HepG2 (cell line): ENCODE measurements around the gene NKX1-1. TPM values are rescaled to one million over a fixed set of nuclear protein-coding genes. Genes with fewer than 3 reads are reported as not detected.

Experiments
- GLI4 ChIP-seq: sonication (generic); formaldehyde crosslinking; IDR thresholded peaks from 2 replicates; pipeline ENCODE4 v1.5.1; 2020; ENCODE audit warnings: missing genetic modification reagents, mild to moderate bottlenecking, moderate library complexity, borderline replicate concordance
- IKZF1 ChIP-seq: fragments of 450-650 bp; IDR thresholded peaks from 2 replicates; pipeline ENCODE4 v1.7.1; 2016
- NBN ChIP-seq: fragments of 450-650 bp; conservative IDR thresholded peaks from 2 replicates; pipeline ENCODE4 v1.6.1; 2017
- NFATC3 ChIP-seq: sonication (generic); formaldehyde crosslinking; IDR thresholded peaks from 2 replicates; pipeline ENCODE4 v1.5.1; 2020; ENCODE audit warnings: mild to moderate bottlenecking, missing genetic modification reagents
- RARA ChIP-seq: IDR thresholded peaks from 2 replicates; pipeline ENCODE4 v1.6.1; 2016; ENCODE audit warnings: missing genetic modification reagents, missing compliant biosample characterization
- RNF2 ChIP-seq: fragments of 450-650 bp; conservative IDR thresholded peaks from 2 replicates; pipeline ENCODE4 v1.6.1; 2016; ENCODE audit warnings: low read depth
- SNAPC2 ChIP-seq: sonication (generic); formaldehyde crosslinking; IDR thresholded peaks from 2 replicates; pipeline ENCODE4 v1.8.1; 2022; ENCODE audit warnings: mild to moderate bottlenecking, missing genetic modification reagents
- TGIF2 ChIP-seq: IDR thresholded peaks from 2 replicates; pipeline ENCODE4 v1.6.1; 2016; ENCODE audit warnings: control low read depth, missing compliant biosample characterization
- UBTF ChIP-seq: sonication (generic); formaldehyde crosslinking; IDR thresholded peaks from 2 replicates; pipeline ENCODE4 v1.4.0; 2020; ENCODE audit warnings: mild to moderate bottlenecking, missing genetic modification reagents
- ZBTB7B ChIP-seq: sonication (generic); formaldehyde crosslinking; IDR thresholded peaks from 2 replicates; pipeline ENCODE4 v1.4.0; 2020; ENCODE audit warnings: missing genetic modification reagents
- ZNF382 ChIP-seq: sonication (generic); formaldehyde crosslinking; IDR thresholded peaks from 2 replicates; pipeline ENCODE4 v1.5.0; 2020; ENCODE audit warnings: missing genetic modification reagents, mild to moderate bottlenecking, borderline replicate concordance
- ZNF414 ChIP-seq: sonication (generic); formaldehyde crosslinking; IDR thresholded peaks from 2 replicates; pipeline ENCODE4 v1.5.0; 2020; ENCODE audit warnings: missing genetic modification reagents
- ZNF513 ChIP-seq: sonication (generic); formaldehyde crosslinking; conservative IDR thresholded peaks from 2 replicates; pipeline ENCODE4 v1.5.0; 2020; ENCODE audit warnings: missing genetic modification reagents
- ZNF687 ChIP-seq: sonication (generic); formaldehyde crosslinking; IDR thresholded peaks from 2 replicates; pipeline ENCODE4 v1.5.1; 2020; ENCODE audit warnings: mild to moderate bottlenecking, missing genetic modification reagents, moderate library complexity
- ZNF7 ChIP-seq: IDR thresholded peaks from 2 replicates; pipeline ENCODE4 v1.6.1; 2016; ENCODE audit warnings: missing biosample characterization, missing genetic modification reagents
- ZNF776 ChIP-seq: sonication (generic); formaldehyde crosslinking; IDR thresholded peaks from 2 replicates; pipeline ENCODE4 v1.4.0; 2020; ENCODE audit warnings: mild to moderate bottlenecking, missing genetic modification reagents
- ZSCAN21 ChIP-seq: sonication (generic); formaldehyde crosslinking; IDR thresholded peaks from 2 replicates; pipeline ENCODE4 v1.8.0; 2022; ENCODE audit warnings: mild to moderate bottlenecking, missing genetic modification reagents, moderate library complexity, borderline replicate concordance
- ZSCAN5A ChIP-seq: sonication (generic); formaldehyde crosslinking; IDR thresholded peaks from 2 replicates; pipeline ENCODE4 v1.8.0; 2022; ENCODE audit warnings: mild to moderate bottlenecking, missing genetic modification reagents, borderline replicate concordance
- polyA plus RNA-seq, 8 experiments: library from polyadenylated mRNA; depleted of rRNA in 3 of 8; stranded (reverse) in 7 of 8; unstranded in 1 of 8; fragments of >200 nt; fragmentation: Illumina TruSeq in 4 of 8; extraction: Trizol in 4 of 8; gene quantifications; 2 replicates each; pipeline versions ENCODE4 v1.2.1 to v1.2.3, GENCODE V29; 2011 to 2016; ENCODE audit warnings: low read depth in 4 of 8, missing spikeins in 1 of 8, mixed read lengths in 1 of 8; ENCODE audit not compliant: insufficient read depth in 1 of 8
- total RNA-seq, 5 experiments: library from RNA; depleted of rRNA; stranded (reverse); fragments of >200 nt; fragmentation: Illumina TruSeq; extraction: Trizol; gene quantifications; 2 replicates each; pipeline ENCODE4 v1.2.3, GENCODE V29; 2016; ENCODE audit warnings: low read depth in 1 of 5

NKX1-1 gene
- total and polyA plus RNA-seq, 2 of the 13 experiments (the other 11 are each of a cell fraction or from before 2014, with no cell fraction given) = not detected

GRCh38 chr4:1360423-1361283 is 45.6 kb downstream of the NKX1-1 start (continued):
- no peak for TF ChIP-seq ZNF513
- TF ChIP-seq ZNF776 = no peak
- no peak for TF ChIP-seq ZNF382 (CRISPR knock-in tag)
- no peak for TF ChIP-seq IKZF1
- TF ChIP-seq GLI4 (CRISPR knock-in tag) = no peak
- no peak for TF ChIP-seq NBN
- no peak for TF ChIP-seq NFATC3
- TF ChIP-seq ZSCAN21 (CRISPR knock-in tag) = no peak
- no peak for TF ChIP-seq ZNF414
- TF ChIP-seq UBTF (CRISPR knock-in tag) = peak; percentile 86
- TF ChIP-seq RNF2 = no peak
- TF ChIP-seq ZSCAN5A (CRISPR knock-in tag) = no peak
- TF ChIP-seq TGIF2 (CRISPR knock-in tag) = no peak
- TF ChIP-seq ZNF7 (CRISPR knock-in tag) = no peak
- peak; percentile 20; the same call in 1 of the 2 replicates for TF ChIP-seq RARA (CRISPR knock-in tag)
- TF ChIP-seq ZNF687 = peak; percentile 69
- no peak for TF ChIP-seq SNAPC2
- TF ChIP-seq ZBTB7B = peak; percentile 65; the same call in 1 of the 2 replicates
